GM19324 (cell line): ENCODE data around the gene ITGB2.

ENCODE experiments used
- ATAC-seq: cut with Tn5 transposase; IDR thresholded peaks from one replicate; pipeline ENCODE4 v1.9.1; 2021; ENCODE audit warnings: mild to moderate bottlenecking, moderate library complexity; ENCODE audit not compliant: unreplicated experiment, low FRiP score

The ITGB2 gene

GRCh38 chr21:44900559-44901251 lies 20.0 kb downstream of the ITGB2 start:
- ATAC-seq, result no peak

DNA sequence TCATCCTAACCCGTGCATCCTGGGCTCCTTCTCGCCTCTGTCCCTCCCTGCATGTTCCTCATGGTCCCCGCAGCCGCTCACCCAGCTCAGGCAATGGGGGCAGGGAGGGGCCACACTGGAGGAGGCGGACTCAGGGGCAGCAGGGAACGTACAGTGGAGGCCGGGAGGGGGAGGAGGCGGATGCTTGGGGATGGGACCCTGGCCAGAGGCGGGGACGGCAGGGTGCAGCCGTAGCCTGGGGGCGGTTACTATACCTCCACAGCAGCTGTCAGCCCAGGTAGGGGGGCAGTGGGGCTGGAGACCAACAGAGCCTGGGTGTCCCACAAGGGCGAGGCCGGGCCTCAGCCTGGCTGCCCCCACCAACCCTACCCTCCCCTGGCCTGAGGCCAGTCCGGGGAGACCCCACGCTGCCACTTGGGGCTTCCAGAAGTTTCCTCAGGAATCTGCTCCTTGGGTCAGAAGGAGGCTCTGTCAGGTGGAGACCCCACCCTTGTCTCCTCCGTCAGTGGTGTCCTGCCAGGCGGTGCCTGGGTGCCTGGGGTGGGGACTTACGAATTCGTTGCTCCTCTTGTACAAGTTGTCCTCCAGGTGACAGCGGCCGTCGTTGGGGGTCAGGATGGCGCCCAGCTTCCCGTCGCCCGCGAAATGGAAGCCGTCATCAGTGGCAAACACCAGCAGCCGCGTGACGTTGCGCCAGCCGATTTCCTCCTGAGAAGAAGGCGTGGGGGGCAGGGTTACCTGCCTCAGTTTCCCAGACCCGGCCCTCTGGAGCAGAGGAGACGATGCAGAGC lies 20.7 kb downstream of the ITGB2 start:
- no peak for ATAC-seq

DNA sequence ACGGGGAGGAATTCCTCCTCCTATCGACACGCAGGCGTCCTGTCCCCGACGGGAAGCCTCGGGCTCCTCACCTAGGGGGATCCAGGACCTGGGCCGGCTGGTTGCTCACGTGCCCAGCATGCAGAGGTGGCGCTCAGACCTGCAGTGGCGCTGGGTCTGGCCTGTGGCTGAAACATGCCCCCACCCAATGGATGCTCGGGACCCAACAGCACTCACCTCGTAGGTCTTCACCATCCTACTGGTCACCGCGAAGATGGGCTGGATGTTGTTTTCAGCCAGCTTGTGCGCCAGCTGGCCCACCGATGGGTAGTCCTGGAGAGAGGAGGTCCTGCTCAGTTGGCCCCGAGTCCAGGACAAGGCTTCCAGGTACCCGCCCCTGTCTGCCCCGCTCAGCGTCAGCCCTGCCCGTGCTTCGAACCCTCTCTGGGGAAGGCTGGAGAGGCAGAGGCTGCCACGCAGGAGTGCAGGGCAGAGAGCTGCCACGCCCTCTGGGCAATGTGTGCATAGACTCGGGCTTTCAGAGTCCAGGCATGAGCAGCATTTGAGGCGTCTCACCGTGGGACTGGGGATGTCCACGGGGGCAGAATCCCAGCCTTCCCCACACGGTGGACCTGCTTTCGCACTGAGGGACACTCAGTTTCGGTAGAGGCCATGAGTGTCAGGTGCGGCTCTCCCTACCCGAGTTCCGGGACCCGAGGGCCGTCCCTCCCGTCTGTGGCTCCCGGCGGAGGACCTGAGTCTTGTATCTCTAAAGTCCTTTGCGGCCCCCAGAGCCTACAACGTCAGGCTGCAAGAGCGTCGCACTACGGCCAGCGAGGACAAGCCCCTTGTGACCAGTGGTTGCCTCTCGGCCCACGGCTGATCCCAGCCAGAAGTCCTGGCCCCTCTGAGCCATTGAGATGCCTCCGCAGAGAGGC lies 21.6 kb downstream of the ITGB2 start:
- ATAC-seq, result no peak

GRCh38 chr21:44898011-44898488 lies 22.6 kb downstream of the ITGB2 start:
- ATAC-seq, result no peak

DNA sequence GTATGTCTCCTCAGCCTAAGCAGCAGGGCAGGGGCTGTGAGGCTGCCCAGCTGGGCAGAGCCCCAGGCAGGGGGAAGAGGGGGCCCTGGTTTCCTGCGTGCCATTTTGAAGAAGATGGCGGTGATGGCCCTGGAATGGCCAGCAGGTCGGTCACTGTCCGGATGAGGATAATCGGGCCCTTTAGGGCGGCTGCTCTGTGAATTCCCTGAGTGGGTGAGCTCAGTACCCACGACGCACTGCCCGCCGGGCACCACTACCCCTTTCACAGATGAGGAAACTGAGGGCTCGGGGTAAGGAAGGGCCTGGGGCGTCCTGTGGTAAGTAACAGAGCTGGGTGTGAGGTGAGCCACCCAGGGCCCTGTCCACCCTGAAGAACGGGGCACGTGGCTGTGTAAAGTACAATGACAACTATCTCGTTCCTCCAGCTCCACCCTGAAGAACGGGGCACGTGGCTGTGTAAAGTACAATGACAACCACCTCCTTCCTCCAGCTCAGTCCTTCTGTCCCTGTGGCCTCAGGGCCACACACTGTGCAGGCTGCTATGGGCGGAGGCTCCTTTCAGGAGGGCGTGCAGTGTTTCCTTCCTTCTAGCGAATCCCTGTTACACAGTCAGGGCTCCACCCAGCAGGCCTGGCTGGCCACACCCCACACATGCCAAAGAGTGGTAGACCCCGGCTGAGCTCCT lies 23.2 kb downstream of the ITGB2 start:
- no peak for ATAC-seq

- no peak for ATAC-seq
These were observed 24.0 kb downstream of the ITGB2 start for GRCh38 chr21:44896561-44897286.

- ATAC-seq, result no peak
These were observed 24.8 kb downstream of the ITGB2 start for GRCh38 chr21:44895859-44896258.

DNA sequence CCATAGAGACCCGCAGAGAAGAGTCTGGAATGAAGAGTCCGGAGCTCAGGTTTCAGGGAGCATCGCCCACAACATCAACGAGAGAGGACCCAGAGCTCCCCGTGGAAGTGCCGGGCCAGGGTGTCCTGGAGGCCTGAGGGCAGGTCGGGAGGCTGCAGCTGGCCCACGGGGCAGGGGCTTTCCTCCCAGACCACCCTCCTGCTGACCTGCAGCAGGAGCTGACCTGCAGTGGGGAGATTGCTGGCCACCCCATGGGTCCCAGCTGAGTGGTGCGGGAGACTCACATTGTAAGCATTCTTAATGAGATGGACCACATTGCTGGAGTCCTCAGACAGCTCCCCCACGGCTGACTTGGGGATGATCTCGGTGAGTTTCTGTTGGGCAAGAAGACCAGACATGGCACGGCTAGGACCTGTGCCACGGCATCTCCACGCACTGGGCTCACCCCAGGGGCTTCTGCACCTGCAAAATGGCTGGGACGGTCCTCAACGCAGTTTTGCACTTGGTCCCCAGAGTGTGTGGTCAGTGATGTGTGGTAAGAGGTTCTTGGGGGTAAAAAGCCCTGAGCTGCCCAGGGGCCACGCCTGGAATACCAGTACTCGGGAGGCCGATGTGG lies 25.9 kb downstream of the ITGB2 start:
- ATAC-seq, result no peak

- no peak for ATAC-seq
These were observed 26.6 kb downstream of the ITGB2 start for GRCh38 chr21:44893948-44894656.

- ATAC-seq, result no peak
These were observed 27.5 kb downstream of the ITGB2 start for GRCh38 chr21:44893278-44893556.

GRCh38 chr21:44892536-44893277 lies 28.0 kb downstream of the ITGB2 start:
- no peak for ATAC-seq

- no peak for ATAC-seq
These were observed 28.6 kb downstream of the ITGB2 start for GRCh38 chr21:44892095-44892494.

GRCh38 chr21:44891631-44892031 lies 29.1 kb downstream of the ITGB2 start:
- no peak for ATAC-seq

- no peak for ATAC-seq
These were observed 29.6 kb downstream of the ITGB2 start for GRCh38 chr21:44890961-44891541.

GRCh38 chr21:44890338-44890931 lies 30.3 kb downstream of the ITGB2 start:
- ATAC-seq, result no peak

DNA sequence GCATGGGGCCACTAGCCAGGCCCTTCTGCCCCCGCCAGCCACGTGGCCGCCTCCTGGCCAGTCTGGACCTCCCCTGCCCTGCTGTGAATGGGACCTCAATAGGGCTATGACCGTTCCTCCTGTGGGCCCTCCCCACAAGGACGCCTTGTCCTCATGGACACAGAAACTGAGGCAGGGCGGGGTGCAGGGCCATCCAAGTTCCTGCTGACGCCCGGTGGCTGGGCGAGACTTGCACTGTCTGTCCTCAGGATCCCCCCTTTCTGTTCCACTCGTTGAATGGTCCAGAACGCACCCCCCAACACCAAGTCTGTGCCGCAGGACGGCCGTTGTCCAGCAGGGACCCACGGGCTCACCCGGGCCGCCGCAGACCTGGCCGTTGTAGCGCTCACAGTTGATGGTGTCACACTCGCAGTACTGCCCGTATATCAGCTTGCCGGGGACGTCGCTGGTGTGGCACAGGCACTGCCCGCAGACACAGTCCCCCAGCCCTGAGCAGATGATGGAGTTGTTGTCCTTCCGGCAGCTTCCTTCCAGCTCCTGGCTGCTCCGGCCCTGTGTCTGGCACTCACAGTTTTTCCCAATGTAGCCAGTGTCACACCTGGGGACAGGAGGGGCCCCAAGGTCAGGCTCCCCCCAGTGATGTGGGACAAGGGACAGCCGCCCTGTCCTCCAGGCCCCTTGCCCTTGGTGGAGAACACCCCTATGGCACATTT lies 30.9 kb downstream of the ITGB2 start:
- ATAC-seq, result no peak
